GM23338 (cell line): Measurements from ENCODE around the gene ETFRF1. TPM values are rescaled to one million over a fixed set of nuclear protein-coding genes. Genes with fewer than 3 reads are reported as not detected.

Experiments used
- ATAC-seq: fragments of 200-7000 bp; cut with Tn5 transposase; 3 replicates; pipeline ENCODE4 v1.9.1; 2020
- DNase-seq: peaks from one replicate; pipeline ENCODE4 v3.0.0-alpha.2; 2015; ENCODE audit warnings: low spot score
- H2AFZ ChIP-seq: fragments of 200-600 bp; sonication (generic); 2 replicates; pipeline ENCODE4 v1.8.0; 2016; ENCODE audit warnings: antibody characterized with exemption, mild to moderate bottlenecking, moderate library complexity
- H3F3A ChIP-seq: fragments of 200-600 bp; sonication (generic); replicated peaks from 2 replicates; pipeline ENCODE4 v1.8.0; 2017; ENCODE audit warnings: antibody characterized with exemption, mixed run types, low read depth
- H3K27ac ChIP-seq: fragments of 200-600 bp; sonication (generic); 2 replicates; pipeline ENCODE4 v1.6.1; 2016; ENCODE audit warnings: low read depth
- H3K27me3 ChIP-seq: fragments of 200-600 bp; sonication (generic); 2 replicates; pipeline ENCODE4 v1.8.0; 2016; ENCODE audit warnings: mild to moderate bottlenecking, mixed run types, moderate library complexity; ENCODE audit not compliant: insufficient read depth
- H3K36me3 ChIP-seq: fragments of 200-600 bp; sonication (generic); 2 replicates; pipeline ENCODE4 v1.8.0; 2016; ENCODE audit warnings: mild to moderate bottlenecking; ENCODE audit not compliant: insufficient read depth
- H3K4me1 ChIP-seq: fragments of 200-600 bp; sonication (generic); 2 replicates; pipeline ENCODE4 v1.8.0; 2016; ENCODE audit warnings: mild to moderate bottlenecking, moderate library complexity; ENCODE audit not compliant: insufficient read depth
- H3K4me2 ChIP-seq: fragments of 200-600 bp; sonication (generic); 2 replicates; pipeline ENCODE4 v1.7.1; 2017; ENCODE audit warnings: mixed run types
- H3K4me3 ChIP-seq: fragments of 200-600 bp; sonication (generic); 2 replicates; pipeline ENCODE4 v1.6.1; 2016; ENCODE audit warnings: mixed run types
- H3K79me2 ChIP-seq: fragments of 200-600 bp; sonication (generic); replicated peaks from 2 replicates; pipeline ENCODE4 v1.8.0; 2017; ENCODE audit warnings: mild to moderate bottlenecking; ENCODE audit not compliant: insufficient read depth
- H3K9me2 ChIP-seq: fragments of 200-600 bp; sonication (generic); 2 replicates; pipeline ENCODE4 v1.8.0; 2017; ENCODE audit not compliant: insufficient read depth
- H4K20me1 ChIP-seq: fragments of 200-600 bp; sonication (generic); replicated peaks from 2 replicates; pipeline ENCODE4 v1.8.0; 2017; ENCODE audit warnings: mild to moderate bottlenecking; ENCODE audit not compliant: insufficient read depth
- H3K27ac Mint-ChIP-seq: 2 replicates; pipeline ENCODE4 v1.8.0; 2020; ENCODE audit warnings: inconsistent platforms, mild to moderate bottlenecking, moderate library complexity, mixed read lengths
- H3K27me3 Mint-ChIP-seq: 3 replicates; pipeline ENCODE4 v1.8.0; 2022; ENCODE audit warnings: low read depth, mild to moderate bottlenecking, moderate library complexity, mixed read lengths, inconsistent platforms; ENCODE audit not compliant: insufficient read depth, poor library complexity
- H3K36me3 Mint-ChIP-seq: 3 replicates; pipeline ENCODE4 v1.8.0; 2021; ENCODE audit warnings: low read depth, mild to moderate bottlenecking, inconsistent platforms, moderate library complexity, mixed read lengths
- H3K4me1 Mint-ChIP-seq: 3 replicates; pipeline ENCODE4 v1.8.0; 2020; ENCODE audit warnings: mild to moderate bottlenecking, inconsistent platforms, mixed read lengths
- H3K4me3 Mint-ChIP-seq: 3 replicates; pipeline ENCODE4 v1.8.0; 2021; ENCODE audit warnings: moderate library complexity, mild to moderate bottlenecking, inconsistent platforms, mixed read lengths
- H3K9me3 Mint-ChIP-seq: 3 replicates; pipeline ENCODE4 v1.8.0; 2020; ENCODE audit warnings: moderate library complexity, mild to moderate bottlenecking, inconsistent platforms, mixed read lengths
- CREB1 ChIP-seq: fragments of 250-450 bp; sonication (Bioruptor Pico); IDR thresholded peaks from 2 replicates; pipeline ENCODE4 v1.5.0; 2020; ENCODE audit warnings: low read depth, mild to moderate bottlenecking, moderate library complexity
- EZH2 ChIP-seq: fragments of 200-600 bp; sonication (generic); IDR thresholded peaks from one replicate; pipeline ENCODE4 v1.8.0; 2017; ENCODE audit warnings: antibody characterized with exemption, mild to moderate bottlenecking, low read depth; ENCODE audit not compliant: unreplicated experiment
- EZH2phosphoT487 ChIP-seq: fragments of 200-600 bp; sonication (generic); IDR thresholded peaks from one replicate; pipeline ENCODE4 v1.8.1; 2018; ENCODE audit warnings: antibody characterized with exemption; ENCODE audit not compliant: unreplicated experiment
- JUNB ChIP-seq: IDR thresholded peaks from one replicate; pipeline ENCODE4 v1.6.1; 2016; ENCODE audit warnings: antibody characterized with exemption; ENCODE audit not compliant: unreplicated experiment
- NANOG ChIP-seq: IDR thresholded peaks from 2 replicates; pipeline ENCODE4 v1.6.1; 2016; ENCODE audit warnings: antibody characterized with exemption, borderline replicate concordance
- POLR2AphosphoS5 ChIP-seq: IDR thresholded peaks from 2 replicates; pipeline ENCODE4 v1.6.1; 2016; ENCODE audit warnings: antibody characterized with exemption, low read depth
- STAT1 ChIP-seq: IDR thresholded peaks from one replicate; pipeline ENCODE4 v1.6.1; 2016; ENCODE audit warnings: antibody characterized with exemption; ENCODE audit not compliant: unreplicated experiment
- ZNF114 ChIP-seq: fragments of 250-450 bp; sonication (Bioruptor Pico); IDR thresholded peaks from 2 replicates; pipeline ENCODE4 v1.5.0; 2020; ENCODE audit warnings: mild to moderate bottlenecking, moderate library complexity
- ZNF331 ChIP-seq: fragments of 250-450 bp; sonication (Bioruptor Pico); IDR thresholded peaks from 2 replicates; pipeline ENCODE4 v1.5.0; 2020; ENCODE audit warnings: low read depth, mild to moderate bottlenecking, moderate library complexity
- polyA plus RNA-seq: library from polyadenylated mRNA; unstranded; fragments of >200 nt; fragmentation: Nextera tagmentation; extraction: Ambion mirVana; gene quantifications from 2 replicates; pipeline ENCODE4 v1.2.1, GENCODE V29; 2016
- total RNA-seq: library from RNA; depleted of rRNA; stranded (reverse); fragments of >200 nt; shearing (Covaris generic); gene quantifications from 2 replicates; pipeline ENCODE4 v1.2.3, GENCODE V29; 2014
- TF ChIP-seq, protein P1 (sequence below): fragments of 250-450 bp; sonication (Bioruptor Pico); IDR thresholded peaks from 2 replicates; pipeline ENCODE4 v1.5.0; 2020; ENCODE audit warnings: mild to moderate bottlenecking, moderate library complexity
- TF ChIP-seq, protein P2 (sequence below): IDR thresholded peaks from one replicate; pipeline ENCODE4 v1.6.1; 2018; ENCODE audit warnings: antibody characterized with exemption; ENCODE audit not compliant: unreplicated experiment
- TF ChIP-seq, protein P3 (sequence below): IDR thresholded peaks from 2 replicates; pipeline ENCODE4 v1.6.1; 2016; ENCODE audit warnings: antibody characterized with exemption
- TF ChIP-seq, protein P4 (sequence below), 2 experiments: fragments of 200-600 bp in 1 of 2; sonication (generic) in 1 of 2; conservative IDR thresholded peaks; 2 replicates each; pipeline versions ENCODE4 v1.5.1 to v1.6.1; 2016 to 2017; ENCODE audit warnings: antibody characterized with exemption in 2 of 2, low read depth in 2 of 2, mild to moderate bottlenecking in 2 of 2, moderate library complexity in 1 of 2

The ETFRF1 gene
- total and polyA plus RNA-seq, 2 experiments from 2014 or later = 8.1 to 14.2 TPM

DNA sequence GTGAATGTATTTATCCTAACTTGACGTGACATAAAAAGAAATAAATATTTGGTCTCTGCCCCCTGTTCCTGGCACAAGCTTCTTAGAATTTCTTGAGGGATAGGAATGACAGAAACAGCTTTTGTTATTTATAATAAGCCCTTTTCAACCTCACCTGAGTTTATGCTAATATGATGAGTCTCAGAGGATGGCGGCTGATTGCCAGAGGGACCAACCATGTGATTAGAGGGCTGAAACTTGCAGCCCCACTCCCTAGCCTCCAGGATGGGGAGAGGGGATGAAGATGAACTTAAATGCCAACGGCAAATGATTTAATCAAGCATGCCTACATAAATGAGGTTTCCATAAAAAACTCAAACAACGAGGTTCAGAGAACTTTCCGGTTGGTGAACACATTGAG, 43.0 kb upstream of the ETFRF1 start:
- peak; percentile 43 for DNase-seq
- no peak overlapping the region for H3K4me3 Mint-ChIP-seq
- H3K4me1 Mint-ChIP-seq = peaks cover 15% of the 10 kb centered on the region
- H3K36me3 Mint-ChIP-seq = no peaks in the 10 kb centered on the region
- Histone ChIP-seq H4K20me1 (no peaks in the 10 kb centered on the region), H3K4me2 (no peak overlapping the region), H3K4me3 (no peak overlapping the region), H3K27me3 (no peaks in the 10 kb centered on the region), H3F3A (no peaks in the 10 kb centered on the region), H3K27ac (no peak overlapping the region), H3K36me3 (no peaks in the 10 kb centered on the region), H2AFZ (0 out of 2 replicates have a peak overlapping the region, but pooled peaks have one; percentile 1), H3K79me2 (no peaks in the 10 kb centered on the region), H3K9me2 (no peaks in the 10 kb centered on the region), H3K4me1 (peaks cover 14% of the 10 kb centered on the region)
- H3K9me3 Mint-ChIP-seq = no peaks in the 10 kb centered on the region
- TF ChIP-seq, protein P1, sequence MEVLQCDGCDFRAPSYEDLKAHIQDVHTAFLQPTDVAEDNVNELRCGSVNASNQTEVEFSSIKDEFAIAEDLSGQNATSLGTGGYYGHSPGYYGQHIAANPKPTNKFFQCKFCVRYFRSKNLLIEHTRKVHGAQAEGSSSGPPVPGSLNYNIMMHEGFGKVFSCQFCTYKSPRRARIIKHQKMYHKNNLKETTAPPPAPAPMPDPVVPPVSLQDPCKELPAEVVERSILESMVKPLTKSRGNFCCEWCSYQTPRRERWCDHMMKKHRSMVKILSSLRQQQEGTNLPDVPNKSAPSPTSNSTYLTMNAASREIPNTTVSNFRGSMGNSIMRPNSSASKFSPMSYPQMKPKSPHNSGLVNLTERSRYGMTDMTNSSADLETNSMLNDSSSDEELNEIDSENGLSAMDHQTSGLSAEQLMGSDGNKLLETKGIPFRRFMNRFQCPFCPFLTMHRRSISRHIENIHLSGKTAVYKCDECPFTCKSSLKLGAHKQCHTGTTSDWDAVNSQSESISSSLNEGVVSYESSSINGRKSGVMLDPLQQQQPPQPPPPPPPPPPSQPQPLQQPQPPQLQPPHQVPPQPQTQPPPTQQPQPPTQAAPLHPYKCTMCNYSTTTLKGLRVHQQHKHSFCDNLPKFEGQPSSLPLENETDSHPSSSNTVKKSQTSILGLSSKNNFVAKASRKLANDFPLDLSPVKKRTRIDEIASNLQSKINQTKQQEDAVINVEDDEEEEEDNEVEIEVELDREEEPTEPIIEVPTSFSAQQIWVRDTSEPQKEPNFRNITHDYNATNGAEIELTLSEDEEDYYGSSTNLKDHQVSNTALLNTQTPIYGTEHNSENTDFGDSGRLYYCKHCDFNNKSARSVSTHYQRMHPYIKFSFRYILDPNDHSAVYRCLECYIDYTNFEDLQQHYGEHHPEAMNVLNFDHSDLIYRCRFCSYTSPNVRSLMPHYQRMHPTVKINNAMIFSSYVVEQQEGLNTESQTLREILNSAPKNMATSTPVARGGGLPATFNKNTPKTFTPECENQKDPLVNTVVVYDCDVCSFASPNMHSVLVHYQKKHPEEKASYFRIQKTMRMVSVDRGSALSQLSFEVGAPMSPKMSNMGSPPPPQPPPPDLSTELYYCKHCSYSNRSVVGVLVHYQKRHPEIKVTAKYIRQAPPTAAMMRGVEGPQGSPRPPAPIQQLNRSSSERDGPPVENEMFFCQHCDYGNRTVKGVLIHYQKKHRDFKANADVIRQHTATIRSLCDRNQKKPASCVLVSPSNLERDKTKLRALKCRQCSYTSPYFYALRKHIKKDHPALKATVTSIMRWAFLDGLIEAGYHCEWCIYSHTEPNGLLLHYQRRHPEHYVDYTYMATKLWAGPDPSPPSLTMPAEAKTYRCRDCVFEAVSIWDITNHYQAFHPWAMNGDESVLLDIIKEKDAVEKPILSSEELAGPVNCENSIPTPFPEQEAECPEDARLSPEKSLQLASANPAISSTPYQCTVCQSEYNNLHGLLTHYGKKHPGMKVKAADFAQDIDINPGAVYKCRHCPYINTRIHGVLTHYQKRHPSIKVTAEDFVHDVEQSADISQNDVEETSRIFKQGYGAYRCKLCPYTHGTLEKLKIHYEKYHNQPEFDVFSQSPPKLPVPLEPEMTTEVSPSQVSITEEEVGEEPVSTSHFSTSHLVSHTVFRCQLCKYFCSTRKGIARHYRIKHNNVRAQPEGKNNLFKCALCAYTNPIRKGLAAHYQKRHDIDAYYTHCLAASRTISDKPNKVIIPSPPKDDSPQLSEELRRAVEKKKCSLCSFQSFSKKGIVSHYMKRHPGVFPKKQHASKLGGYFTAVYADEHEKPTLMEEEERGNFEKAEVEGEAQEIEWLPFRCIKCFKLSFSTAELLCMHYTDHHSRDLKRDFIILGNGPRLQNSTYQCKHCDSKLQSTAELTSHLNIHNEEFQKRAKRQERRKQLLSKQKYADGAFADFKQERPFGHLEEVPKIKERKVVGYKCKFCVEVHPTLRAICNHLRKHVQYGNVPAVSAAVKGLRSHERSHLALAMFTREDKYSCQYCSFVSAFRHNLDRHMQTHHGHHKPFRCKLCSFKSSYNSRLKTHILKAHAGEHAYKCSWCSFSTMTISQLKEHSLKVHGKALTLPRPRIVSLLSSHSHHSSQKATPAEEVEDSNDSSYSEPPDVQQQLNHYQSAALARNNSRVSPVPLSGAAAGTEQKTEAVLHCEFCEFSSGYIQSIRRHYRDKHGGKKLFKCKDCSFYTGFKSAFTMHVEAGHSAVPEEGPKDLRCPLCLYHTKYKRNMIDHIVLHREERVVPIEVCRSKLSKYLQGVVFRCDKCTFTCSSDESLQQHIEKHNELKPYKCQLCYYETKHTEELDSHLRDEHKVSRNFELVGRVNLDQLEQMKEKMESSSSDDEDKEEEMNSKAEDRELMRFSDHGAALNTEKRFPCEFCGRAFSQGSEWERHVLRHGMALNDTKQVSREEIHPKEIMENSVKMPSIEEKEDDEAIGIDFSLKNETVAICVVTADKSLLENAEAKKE (CRISPR knock-in tag) = no peak
- TF ChIP-seq NANOG (no peak), JUNB (no peak), CREB1 (CRISPR knock-in tag) (no peak), EZH2phosphoT487 (no peak), STAT1 (no peak), POLR2AphosphoS5 (no peak), ZNF114 (no peak), ZNF331 (CRISPR knock-in tag) (no peak), EZH2 (no peak)
- TF ChIP-seq, protein P2, sequence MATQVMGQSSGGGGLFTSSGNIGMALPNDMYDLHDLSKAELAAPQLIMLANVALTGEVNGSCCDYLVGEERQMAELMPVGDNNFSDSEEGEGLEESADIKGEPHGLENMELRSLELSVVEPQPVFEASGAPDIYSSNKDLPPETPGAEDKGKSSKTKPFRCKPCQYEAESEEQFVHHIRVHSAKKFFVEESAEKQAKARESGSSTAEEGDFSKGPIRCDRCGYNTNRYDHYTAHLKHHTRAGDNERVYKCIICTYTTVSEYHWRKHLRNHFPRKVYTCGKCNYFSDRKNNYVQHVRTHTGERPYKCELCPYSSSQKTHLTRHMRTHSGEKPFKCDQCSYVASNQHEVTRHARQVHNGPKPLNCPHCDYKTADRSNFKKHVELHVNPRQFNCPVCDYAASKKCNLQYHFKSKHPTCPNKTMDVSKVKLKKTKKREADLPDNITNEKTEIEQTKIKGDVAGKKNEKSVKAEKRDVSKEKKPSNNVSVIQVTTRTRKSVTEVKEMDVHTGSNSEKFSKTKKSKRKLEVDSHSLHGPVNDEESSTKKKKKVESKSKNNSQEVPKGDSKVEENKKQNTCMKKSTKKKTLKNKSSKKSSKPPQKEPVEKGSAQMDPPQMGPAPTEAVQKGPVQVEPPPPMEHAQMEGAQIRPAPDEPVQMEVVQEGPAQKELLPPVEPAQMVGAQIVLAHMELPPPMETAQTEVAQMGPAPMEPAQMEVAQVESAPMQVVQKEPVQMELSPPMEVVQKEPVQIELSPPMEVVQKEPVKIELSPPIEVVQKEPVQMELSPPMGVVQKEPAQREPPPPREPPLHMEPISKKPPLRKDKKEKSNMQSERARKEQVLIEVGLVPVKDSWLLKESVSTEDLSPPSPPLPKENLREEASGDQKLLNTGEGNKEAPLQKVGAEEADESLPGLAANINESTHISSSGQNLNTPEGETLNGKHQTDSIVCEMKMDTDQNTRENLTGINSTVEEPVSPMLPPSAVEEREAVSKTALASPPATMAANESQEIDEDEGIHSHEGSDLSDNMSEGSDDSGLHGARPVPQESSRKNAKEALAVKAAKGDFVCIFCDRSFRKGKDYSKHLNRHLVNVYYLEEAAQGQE = no peak
- TF ChIP-seq, protein P3, sequence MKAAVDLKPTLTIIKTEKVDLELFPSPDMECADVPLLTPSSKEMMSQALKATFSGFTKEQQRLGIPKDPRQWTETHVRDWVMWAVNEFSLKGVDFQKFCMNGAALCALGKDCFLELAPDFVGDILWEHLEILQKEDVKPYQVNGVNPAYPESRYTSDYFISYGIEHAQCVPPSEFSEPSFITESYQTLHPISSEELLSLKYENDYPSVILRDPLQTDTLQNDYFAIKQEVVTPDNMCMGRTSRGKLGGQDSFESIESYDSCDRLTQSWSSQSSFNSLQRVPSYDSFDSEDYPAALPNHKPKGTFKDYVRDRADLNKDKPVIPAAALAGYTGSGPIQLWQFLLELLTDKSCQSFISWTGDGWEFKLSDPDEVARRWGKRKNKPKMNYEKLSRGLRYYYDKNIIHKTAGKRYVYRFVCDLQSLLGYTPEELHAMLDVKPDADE = no peak
- TF ChIP-seq, protein P4, sequence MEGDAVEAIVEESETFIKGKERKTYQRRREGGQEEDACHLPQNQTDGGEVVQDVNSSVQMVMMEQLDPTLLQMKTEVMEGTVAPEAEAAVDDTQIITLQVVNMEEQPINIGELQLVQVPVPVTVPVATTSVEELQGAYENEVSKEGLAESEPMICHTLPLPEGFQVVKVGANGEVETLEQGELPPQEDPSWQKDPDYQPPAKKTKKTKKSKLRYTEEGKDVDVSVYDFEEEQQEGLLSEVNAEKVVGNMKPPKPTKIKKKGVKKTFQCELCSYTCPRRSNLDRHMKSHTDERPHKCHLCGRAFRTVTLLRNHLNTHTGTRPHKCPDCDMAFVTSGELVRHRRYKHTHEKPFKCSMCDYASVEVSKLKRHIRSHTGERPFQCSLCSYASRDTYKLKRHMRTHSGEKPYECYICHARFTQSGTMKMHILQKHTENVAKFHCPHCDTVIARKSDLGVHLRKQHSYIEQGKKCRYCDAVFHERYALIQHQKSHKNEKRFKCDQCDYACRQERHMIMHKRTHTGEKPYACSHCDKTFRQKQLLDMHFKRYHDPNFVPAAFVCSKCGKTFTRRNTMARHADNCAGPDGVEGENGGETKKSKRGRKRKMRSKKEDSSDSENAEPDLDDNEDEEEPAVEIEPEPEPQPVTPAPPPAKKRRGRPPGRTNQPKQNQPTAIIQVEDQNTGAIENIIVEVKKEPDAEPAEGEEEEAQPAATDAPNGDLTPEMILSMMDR (conservative IDR thresholded peaks at IDR 0.05; ENCODE audit: low read depth in 2 of 2) = no peak
- H3K27me3 Mint-ChIP-seq = peaks cover 4% of the 10 kb centered on the region
- no peak overlapping the region for H3K27ac Mint-ChIP-seq
- peak; percentile 62 for ATAC-seq
